Cardiac muscle cell (in vitro differentiated cells and primary cell): ENCODE measurements around the gene GNA12. TPM values are rescaled to one million over a fixed set of nuclear protein-coding genes. Genes with fewer than 3 reads are reported as not detected.

Source experiments
- DNase-seq, 2 donors: peaks; one replicate each; pipeline versions ENCODE4 v3.0.0 to v3.0.0-alpha.2; 2010 to 2017; ENCODE audit warnings: low read depth in 1 of 2, low spot score in 1 of 2
- H3K27ac ChIP-seq: fragments of 200-600 bp; sonication (generic); 2 replicates; pipeline ENCODE4 v1.5.1; 2016
- H3K27me3 ChIP-seq: fragments of 200-600 bp; sonication (generic); 2 replicates; pipeline ENCODE4 v1.6.0; 2016; ENCODE audit warnings: control low read depth
- H3K36me3 ChIP-seq: fragments of 200-600 bp; sonication (generic); 2 replicates; pipeline ENCODE4 v1.5.1; 2016; ENCODE audit warnings: control low read depth
- H3K4me1 ChIP-seq: fragments of 200-600 bp; sonication (generic); 2 replicates; pipeline ENCODE4 v1.8.1; 2017; ENCODE audit warnings: low read depth, mild to moderate bottlenecking, mixed run types
- H3K4me3 ChIP-seq: fragments of 200-600 bp; sonication (generic); 2 replicates; pipeline ENCODE4 v1.5.1; 2016; ENCODE audit warnings: mild to moderate bottlenecking
- H3K9me3 ChIP-seq: fragments of 200-600 bp; sonication (generic); 2 replicates; pipeline ENCODE4 v1.5.1; 2017; ENCODE audit warnings: low read depth, mild to moderate bottlenecking, control low read depth
- polyA plus RNA-seq: library from polyadenylated mRNA; unstranded; fragments of >200 nt; fragmentation: Nextera tagmentation; extraction: Ambion mirVana; gene quantifications from 2 replicates; pipeline ENCODE4 v1.2.1, GENCODE V29; 2016
- total RNA-seq: library from RNA; depleted of rRNA; stranded (reverse); fragments of >200 nt; gene quantifications from 2 replicates; pipeline ENCODE4 v1.2.3, GENCODE V29; 2016
- TF ChIP-seq, protein P1 (sequence below): IDR thresholded peaks from 2 replicates; pipeline ENCODE4 v1.5.1; 2012; ENCODE audit warnings: low read depth, mild to moderate bottlenecking, low read length

GNA12 gene
- total and polyA plus RNA-seq, 2 experiments from 2014 or later = 54.4 to 59.1 TPM

- Histone ChIP-seq H3K27me3 (no peaks in the 10 kb centered on the region), H3K4me1 (peaks cover 6% of the 10 kb centered on the region), H3K9me3 (no peaks in the 10 kb centered on the region), H3K36me3 (no peaks in the 10 kb centered on the region), H3K4me3 (no peak overlapping the region), H3K27ac (no peak overlapping the region)
- TF ChIP-seq, protein P1, sequence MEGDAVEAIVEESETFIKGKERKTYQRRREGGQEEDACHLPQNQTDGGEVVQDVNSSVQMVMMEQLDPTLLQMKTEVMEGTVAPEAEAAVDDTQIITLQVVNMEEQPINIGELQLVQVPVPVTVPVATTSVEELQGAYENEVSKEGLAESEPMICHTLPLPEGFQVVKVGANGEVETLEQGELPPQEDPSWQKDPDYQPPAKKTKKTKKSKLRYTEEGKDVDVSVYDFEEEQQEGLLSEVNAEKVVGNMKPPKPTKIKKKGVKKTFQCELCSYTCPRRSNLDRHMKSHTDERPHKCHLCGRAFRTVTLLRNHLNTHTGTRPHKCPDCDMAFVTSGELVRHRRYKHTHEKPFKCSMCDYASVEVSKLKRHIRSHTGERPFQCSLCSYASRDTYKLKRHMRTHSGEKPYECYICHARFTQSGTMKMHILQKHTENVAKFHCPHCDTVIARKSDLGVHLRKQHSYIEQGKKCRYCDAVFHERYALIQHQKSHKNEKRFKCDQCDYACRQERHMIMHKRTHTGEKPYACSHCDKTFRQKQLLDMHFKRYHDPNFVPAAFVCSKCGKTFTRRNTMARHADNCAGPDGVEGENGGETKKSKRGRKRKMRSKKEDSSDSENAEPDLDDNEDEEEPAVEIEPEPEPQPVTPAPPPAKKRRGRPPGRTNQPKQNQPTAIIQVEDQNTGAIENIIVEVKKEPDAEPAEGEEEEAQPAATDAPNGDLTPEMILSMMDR = peak; percentile 90
- DNase-seq = peak; percentile 66 to 75
These were observed 21.0 kb upstream of the GNA12 start for GRCh38 chr7:2864999-2865670.

GRCh38 chr7:2864204-2864985 lies 20.3 kb upstream of the GNA12 start:
- DNase-seq = no peak
- H3K27me3 ChIP-seq = no peaks in the 10 kb centered on the region
- TF ChIP-seq, protein P1 = no peak
- H3K9me3 ChIP-seq = no peaks in the 10 kb centered on the region
- H3K4me3 ChIP-seq = no peak overlapping the region
- peak overlapping the region; percentile 84 for H3K27ac ChIP-seq
- H3K36me3 ChIP-seq = no peaks in the 10 kb centered on the region
- peaks cover 6% of the 10 kb centered on the region for H3K4me1 ChIP-seq

DNA sequence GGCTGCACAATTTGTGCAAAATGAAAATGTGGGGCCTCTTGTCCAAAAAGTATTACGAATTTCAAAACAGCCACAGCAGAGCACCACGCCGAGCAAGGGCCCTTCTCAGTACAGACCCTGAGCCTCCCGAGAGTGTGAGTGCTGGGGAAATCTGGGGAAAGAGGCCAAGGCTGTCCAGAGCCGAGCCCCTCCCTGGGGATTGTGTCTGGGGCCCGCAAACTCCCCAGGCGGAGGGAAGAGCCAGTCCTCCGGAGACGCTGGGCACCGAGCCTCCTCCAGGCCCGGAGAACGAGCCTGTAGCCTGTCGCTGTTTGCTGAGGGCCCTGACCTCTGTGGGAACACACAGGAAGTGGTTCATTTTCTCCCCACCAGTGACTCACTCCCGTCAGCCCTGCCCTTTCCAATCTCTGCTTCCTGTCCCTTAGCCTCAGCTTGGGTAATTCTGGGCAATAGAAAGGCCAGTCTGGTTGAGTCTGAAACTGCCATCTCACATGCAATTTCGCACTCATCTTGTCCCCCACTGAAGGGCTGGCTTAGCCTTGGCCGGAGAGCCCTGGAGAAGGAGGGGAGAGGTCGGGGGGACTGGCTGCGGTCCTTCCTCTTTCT lies 19.5 kb upstream of the GNA12 start:
- peaks cover 6% of the 10 kb centered on the region for H3K4me1 ChIP-seq
- H3K4me3 ChIP-seq = no peak overlapping the region
- H3K27me3 ChIP-seq = no peaks in the 10 kb centered on the region
- peak in 1 of 2 donors; percentile 98 for DNase-seq
- H3K36me3 ChIP-seq = no peaks in the 10 kb centered on the region
- peak overlapping the region; percentile 84 for H3K27ac ChIP-seq
- TF ChIP-seq, protein P1 = no peak
- no peaks in the 10 kb centered on the region for H3K9me3 ChIP-seq

DNA sequence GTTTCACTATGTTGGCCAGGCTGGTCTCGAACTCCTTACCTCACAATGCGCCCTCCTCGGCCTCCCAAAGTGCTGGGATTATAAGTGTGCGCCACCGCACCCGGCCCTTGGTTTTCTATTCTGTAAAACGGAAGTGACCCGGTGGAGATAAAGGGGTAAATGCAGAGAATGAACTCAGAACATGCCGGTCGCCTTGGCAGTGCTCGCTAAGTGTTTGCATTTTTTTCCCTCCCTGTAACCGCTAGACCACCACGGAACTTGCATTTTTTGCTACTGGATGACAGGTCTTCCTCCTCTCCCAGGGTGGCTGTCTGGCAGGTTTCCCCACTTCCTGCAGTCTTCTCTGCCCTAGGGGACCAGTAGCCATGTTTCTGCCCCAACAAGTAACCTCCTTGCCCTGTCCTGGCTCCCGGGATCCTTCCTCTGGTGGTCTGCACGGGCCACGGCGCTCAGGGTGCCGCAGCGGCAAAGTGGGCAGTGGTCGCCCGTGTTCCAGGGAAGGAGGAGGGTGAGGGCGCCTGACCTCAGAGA lies 18.8 kb upstream of the GNA12 start:
- H3K9me3 ChIP-seq = no peaks in the 10 kb centered on the region
- DNase-seq = peak in 1 of 2 donors; percentile 92
- peak overlapping the region; percentile 84 for H3K27ac ChIP-seq
- H3K36me3 ChIP-seq = no peaks in the 10 kb centered on the region
- H3K4me1 ChIP-seq = peaks cover 6% of the 10 kb centered on the region
- no peak overlapping the region for H3K4me3 ChIP-seq
- TF ChIP-seq, protein P1 = no peak
- no peaks in the 10 kb centered on the region for H3K27me3 ChIP-seq

- H3K4me1 ChIP-seq = peaks cover 17% of the 10 kb centered on the region
- H3K27ac ChIP-seq = no peak overlapping the region
- no peaks in the 10 kb centered on the region for H3K36me3 ChIP-seq
- no peak overlapping the region for H3K4me3 ChIP-seq
- TF ChIP-seq, protein P1 = no peak
- H3K9me3 ChIP-seq = no peaks in the 10 kb centered on the region
- H3K27me3 ChIP-seq = no peaks in the 10 kb centered on the region
- no peak for DNase-seq
These were observed 17.4 kb upstream of the GNA12 start for GRCh38 chr7:2861509-2861908.
